NCI-H748 (cell line): Measurements from ENCODE around the gene MTSS2.
"Not testable (repeated sequence)": the region's sequence is repeated elsewhere in the genome, so short reads cannot be mapped to it uniquely, and the experiment has no call there.

ENCODE experiments used
- DNase-seq: peaks from one replicate; lab custom pipeline; 2025; ENCODE audit not compliant: unreplicated experiment; lab: John Stamatoyannopoulos, UW

Gene MTSS2

DNA sequence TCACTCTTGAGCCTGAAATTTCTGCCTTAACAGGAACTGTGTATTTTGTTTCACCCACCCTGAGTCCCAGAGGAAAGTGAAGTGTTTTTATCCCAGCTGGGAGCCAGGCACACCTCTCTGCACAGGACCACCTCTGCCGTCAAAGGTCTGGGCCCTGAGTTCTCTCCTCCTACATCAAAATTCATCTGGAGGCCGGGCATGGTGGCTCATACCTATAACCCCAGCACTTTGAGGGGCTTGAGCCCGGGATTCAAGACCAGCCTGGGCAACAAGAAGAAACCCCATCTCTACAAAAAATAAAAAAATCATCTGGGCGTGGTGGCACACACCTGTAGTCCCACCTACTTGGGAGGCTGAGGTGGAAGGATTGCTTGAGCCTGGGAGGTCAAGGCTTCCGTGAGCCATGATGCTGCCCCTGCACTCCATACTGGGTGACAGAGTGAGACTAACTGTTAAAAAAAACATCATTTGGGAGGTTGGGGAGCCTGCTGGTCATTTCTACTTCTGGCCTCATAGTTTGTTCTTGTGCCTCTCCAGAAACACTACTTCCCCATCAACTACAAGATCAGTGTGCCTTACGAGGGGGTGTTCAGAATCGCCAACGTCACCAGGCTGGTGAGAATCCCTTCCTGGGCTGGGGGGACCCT, 29.7 kb downstream of the MTSS2 start:
- DNase-seq = no peak

DNA sequence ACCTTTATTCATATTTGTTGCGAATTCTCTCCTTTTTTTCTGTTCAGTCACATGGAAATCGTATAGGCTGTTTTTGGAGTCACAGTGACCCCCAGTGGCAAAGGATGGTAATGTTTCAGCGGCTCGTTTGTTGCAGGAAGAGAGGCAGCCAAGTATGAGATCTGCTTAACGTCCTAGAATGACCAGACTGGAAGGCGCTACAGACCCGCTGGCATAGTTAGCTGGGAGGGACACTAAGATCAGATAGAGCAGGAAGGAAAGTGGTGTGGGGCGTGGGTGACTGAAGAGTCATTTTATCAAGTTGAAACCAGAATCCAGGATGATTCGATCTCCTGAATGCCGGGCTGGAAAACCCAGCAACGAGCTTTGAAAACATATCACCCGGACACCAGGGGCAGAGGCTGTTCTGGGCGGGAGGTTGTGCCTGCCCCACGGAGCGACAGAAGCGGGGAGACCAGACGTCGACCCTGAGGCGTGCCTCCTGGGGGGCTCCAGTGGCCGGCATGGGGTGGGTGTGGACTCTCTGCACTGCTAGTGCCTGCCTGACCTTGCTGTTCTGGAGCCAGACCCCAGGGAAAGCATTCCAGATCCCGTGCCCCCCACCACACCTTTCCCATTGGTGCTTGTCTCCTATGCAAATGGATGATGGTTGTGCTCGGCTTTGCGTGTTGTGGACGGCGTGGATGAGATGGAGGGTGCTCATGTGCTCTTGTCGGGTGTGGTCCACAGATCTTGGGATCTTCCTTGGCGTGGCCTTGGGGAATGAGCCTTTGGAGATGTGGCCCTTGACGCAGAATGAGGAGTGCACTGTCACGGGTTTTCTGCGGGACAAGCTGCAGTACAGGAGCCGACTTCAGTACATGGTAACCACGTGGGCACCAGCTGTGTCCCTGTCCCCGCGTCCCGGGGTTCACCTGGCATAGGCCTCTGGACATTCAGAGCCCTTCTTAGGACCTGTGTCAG, 31.8 kb downstream of the MTSS2 start:
- DNase-seq = peak; percentile 47

- DNase-seq = no peak
These were observed 32.4 kb downstream of the MTSS2 start for GRCh38 chr16:70653406-70653805.

- no peak for DNase-seq
These were observed 33.5 kb downstream of the MTSS2 start for GRCh38 chr16:70652322-70652721.

- no peak for DNase-seq
These were observed 34.3 kb downstream of the MTSS2 start for GRCh38 chr16:70651524-70651923.

- DNase-seq = no peak
These were observed 35.6 kb downstream of the MTSS2 start for GRCh38 chr16:70650216-70650615.

GRCh38 chr16:70649300-70649699, 36.6 kb downstream of the MTSS2 start:
- no peak for DNase-seq

DNA sequence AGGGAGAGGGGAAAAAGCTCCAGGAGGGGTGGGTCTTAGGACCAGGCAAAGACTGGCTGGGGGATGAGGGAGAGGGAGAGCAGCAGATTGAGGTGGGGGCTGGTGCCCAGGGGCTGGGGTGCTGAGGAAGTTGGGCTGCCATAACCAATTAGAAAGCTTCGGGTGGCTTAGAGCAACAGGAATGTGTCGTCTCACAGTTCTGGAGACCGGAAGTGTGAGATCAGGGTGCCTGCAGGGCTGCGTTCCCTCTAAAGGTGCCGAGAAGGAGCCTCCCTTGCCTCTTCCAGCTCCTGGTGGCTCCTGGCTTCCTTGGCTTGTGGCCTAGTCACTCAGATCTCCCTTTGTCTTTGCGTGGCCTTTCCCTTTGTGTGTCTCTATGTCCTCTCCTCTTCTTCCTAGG, 37.2 kb downstream of the MTSS2 start:
- DNase-seq = no peak

DNA sequence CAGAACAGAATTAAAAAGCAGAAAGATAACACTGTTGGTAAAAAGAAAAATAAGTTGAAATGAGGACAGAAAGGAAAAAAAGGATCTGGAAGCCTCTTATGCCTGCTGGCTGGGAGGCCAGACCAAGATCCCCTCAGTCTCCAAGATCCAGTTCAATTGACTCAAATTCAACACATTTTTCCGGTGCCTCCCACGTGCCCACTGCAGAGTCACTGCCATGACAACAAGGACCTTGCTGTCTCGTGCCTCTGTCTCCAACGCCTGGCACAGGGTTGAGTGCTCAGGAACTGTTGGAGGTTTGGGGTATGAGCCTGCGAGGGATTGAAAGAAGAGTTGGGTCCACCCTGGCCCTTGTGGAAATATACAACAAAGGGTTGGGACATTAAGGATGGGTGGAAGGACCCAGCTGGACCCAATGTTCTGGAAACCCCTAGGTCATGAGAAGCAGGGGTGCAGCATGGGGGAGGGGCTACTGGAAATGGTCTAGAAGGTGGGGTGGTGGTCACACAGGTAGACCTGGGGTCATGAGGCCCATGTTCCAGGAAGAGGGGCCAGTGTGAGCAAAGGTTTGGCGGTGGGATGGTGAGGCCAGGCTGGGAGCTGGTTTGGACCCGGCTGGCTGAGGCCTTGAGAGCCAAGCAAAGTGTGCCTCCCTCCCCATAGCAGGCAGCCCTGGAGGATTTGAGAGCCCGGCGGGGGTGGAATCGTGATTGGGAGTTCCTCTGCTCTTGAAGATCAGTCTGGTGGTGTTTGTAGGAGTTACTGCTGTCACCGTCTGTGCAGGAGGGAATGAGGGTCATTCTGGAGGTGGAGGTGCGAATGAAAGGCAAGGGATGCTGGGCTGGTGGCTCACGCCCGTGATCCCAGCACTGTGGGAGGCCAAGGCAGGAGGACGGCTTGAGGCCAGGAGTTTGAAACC, 38.2 kb downstream of the MTSS2 start:
- no peak for DNase-seq

- DNase-seq = no peak
These were observed 39.3 kb downstream of the MTSS2 start, which contains the start of gene IL34 for GRCh38 chr16:70646260-70647241. TSS of gene IL34 (plus strand) at chr16:70646559. CDS start at chr16:70646948, 389 bp downstream.

- DNase-seq = peak; percentile 3
These were observed 40.9 kb downstream of the MTSS2 start for GRCh38 chr16:70644763-70645597.

DNA sequence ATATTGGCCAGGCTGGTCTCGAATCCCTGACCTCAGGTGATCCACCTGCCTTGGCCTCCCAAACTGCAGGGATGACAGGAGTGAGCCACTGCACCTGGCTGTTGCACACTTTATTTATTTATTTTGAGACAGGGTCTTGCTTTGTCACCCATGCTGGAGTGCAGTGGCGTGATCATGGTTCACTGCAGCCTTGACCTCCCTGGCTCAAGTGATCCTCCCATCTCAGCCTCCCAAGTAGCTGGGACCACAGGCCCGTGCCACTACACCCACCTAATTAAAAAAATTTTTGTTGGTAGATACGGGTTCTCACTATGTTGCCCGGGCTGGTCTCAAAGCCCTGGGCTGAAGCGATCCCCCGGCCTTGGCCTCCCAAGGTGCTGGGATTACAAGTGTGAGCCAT, 42.6 kb downstream of the MTSS2 start:
- DNase-seq = not testable (repeated sequence)

DNA sequence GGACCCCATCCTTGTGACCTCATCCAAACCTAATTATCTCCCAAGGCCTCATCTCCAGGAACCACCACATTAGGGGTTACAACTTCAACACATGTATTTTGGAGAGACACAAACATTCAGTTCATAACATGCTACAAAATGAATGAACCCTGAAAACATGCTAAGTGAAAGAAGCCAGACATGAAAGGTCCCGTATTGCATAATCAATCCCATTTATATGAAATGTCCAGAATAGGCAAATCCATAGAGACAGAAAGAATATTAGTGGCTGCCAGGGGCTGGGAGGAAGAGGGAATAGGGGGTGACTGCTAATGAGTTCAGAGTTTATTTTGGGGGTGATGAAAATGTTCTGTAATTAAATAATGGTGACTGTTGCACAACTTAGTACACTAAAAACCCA, 43.2 kb downstream of the MTSS2 start:
- DNase-seq = no peak

DNA sequence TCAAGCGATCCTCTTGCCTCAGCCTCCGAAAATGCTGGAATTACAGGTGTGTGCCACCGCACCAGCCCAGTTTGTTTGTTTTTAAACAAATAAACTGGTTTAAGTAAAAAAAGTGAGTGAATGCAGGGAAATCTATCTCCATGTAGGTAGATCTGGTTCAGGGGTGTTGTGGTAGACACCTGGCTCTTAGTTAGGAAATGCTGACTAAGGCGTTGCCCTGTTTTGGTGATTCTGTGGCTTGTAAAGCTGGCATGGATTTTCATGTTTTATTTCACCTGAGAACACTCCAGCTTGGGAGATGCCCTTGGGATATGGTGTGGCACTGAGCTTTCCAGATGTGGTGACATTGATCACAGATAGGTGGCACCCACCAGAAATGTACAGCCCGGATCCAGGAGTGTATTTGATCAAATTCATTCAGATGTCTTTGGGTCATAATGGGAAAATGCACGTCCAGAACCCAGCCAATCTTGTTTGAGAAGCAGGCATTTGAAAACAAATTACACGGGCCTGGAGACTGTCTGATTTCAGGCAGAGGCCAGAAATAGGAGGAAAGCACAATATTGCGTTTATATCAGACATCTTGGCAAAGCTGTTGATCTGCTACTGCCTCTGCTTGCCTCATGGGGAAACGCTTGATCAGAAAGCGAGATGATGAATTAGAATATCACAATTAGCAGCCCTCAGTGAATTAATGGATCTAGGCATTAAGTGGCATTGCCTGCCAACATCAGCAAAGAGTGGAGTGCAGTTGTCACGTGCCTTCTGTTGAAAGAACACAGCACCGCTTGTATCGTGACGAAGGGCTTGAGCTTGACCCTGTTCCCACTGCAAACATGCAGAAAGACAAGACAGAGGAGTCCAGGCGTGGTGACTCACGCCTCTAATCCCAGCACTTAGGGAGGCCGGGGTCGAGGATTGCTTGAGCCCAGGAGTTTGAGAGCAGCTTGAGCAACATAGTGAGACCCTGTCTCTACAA, 46.8 kb downstream of the MTSS2 start:
- DNase-seq = no peak
